GM18861 (cell line): ENCODE measurements around the gene ZNF467.
A peak's percentile ranks its signal among the peaks of the same experiment; 100 is the strongest.

Experiments
- ATAC-seq: cut with Tn5 transposase; IDR thresholded peaks from one replicate; pipeline ENCODE4 v1.9.1; 2021; ENCODE audit not compliant: unreplicated experiment

The ZNF467 gene

DNA sequence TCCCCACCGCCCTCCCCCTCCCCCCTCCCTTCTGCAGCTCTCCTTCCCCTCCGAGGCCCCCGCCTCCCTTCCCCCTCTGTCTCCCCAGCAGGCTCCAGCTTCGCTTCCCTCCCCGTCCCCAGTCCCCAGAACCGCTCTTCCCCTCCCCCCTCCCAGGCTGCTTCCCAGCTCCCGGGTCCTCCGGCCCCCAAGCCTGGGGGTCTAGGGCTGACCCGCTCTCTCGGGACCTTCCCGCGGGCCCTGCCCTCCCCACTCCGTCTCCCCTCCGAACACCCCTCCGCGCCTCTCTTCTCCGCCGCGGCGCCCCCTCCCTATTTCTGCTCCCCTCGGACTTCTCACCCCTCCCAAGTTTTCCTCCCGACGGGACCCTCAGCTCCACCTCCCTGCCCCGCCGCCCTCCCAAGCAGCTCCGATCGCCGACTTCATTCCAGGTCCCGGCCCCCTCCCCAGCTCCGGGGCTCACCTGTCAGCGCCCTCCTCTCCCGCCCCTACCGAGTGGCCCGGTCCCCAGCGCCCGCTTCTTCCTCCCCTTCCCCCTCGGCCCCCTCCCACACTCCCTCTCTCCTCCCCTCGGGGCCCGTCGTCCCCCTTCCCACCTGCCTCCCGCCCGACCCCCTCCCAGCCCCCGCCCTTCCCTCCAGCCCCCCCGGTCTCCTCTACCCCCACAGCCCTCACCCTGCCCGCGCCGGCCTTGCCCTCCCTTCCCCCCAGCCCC is 990 bp downstream of the ZNF467 start:
- ATAC-seq = no peak

DNA sequence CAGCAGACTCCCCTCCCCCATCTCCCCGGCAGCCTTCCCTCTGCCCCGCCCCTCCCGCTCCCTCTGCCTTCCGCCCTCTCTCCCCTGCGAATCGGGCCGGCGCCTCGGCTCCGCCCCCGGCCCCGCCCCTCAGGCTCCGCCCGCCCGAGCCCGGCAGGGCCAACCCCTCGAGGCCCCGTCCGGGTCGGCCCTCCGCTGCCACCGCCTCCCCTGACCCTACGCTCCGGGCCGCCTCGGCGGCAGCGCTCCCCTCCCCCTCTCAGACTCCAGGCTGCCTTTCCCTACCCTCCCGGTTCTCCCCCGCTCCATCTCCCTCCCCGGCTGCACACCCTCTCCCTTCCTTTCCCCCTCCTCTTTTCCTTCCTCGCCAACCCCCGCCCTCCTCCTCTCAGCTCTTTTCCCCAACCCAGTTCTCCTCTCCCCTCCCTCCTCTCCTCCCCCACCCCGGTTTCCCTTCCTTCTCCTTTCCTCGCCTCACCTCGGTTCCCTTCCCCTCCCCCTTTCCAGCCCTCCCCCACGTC is 1.6 kb downstream of the ZNF467 start:
- ATAC-seq = peak; percentile 87

DNA sequence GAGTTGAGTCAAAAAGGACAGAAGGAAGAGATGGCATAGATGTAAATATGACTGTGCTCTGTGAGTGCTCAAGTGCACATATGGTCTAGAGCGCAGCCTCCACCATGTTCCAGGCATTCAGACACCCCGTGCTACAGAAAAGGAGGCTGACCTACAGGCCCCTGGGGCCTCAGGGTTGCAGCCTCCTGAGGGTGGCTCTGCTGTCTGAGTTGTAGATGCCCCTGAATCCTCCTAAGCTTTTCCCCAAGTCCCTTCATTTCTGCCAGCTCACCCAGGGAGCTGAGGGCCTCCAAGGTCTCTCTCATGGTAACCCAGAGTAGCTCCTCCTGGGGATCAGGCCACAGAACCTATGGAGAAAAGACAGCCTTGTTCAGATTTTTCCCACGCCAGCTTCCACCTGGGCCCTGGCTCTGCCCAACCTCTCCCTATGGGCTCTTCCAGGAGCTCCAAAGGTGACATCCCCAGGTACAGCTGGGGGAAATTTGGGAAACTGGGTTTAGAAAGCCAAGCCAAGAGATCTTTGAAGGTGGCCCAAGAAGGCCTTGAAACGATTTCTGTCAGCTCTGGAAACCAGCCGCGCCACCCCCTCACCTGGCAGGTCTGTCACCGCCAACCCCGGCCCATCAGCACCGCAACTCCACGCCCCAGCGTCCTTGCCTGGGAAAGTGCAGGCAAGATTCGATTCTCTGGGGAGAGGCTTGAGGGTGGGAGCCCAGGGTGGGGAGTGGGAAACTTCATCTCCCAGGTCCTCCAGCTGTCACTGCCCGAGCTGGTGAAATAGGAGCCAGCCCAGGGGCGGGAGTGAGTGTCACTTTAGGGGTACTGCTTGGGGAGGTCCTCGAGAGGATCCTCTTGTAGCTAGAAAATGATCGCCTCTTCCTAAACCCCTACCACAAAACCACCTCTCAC is 2.4 kb downstream of the ZNF467 start:
- ATAC-seq = no peak

DNA sequence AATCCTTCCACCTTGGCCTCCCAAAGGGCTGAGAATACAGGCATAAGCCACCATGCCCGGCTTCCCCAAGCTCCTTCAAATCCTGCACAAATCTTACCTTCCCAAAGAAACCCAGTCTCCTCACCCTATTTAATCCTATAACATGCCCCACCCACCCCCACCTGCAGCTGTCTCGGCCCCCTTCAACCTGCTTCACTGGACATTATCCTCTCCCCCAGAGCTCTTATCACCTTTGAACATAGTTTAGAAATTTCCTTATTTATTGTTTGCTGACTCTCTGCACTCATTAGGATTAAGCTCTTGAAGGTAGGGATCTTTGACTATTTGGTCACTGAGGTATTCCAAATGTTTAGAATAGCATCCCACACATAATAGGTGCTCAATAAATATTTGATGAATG is 3.5 kb downstream of the ZNF467 start:
- no peak for ATAC-seq

DNA sequence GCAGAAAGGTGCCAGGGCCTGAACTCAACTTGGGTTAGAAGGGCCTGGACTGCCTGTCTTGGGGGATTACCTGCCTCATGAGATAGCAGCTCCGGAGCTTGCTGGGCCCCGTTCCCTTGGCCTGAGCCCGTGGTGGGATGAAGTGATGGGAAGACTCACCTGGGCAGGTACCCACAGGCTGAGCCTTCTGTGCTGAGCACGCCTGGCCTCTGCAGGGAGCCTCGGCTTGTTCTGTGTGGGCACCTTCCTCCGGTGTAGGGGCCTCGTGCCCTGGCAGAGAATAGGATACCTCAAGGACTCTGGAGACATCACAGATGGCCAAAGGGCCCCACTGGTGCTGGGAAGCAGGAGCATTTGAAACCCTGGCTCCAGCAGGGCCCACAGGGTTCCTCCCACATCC is 4.5 kb downstream of the ZNF467 start:
- ATAC-seq = no peak

DNA sequence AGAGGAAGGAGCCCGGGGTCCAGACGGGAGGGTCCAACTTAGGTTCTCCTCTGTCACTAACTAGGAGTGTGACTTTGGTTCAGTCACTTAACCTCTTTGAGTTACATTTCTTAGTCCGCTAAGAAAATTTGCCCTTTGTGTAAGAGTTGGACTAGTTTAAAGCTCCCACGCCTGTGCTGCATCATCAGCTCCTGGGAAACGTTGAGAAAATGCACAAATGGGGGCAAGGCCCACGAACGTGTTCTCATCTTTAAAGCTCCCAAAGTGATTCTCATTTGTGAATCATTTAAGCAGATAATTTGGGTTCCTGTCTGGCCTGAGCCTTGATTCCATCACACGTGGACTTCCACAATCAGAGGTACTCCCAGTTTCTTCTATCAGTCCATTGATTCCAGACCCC is 6.3 kb downstream of the ZNF467 start:
- ATAC-seq = no peak

DNA sequence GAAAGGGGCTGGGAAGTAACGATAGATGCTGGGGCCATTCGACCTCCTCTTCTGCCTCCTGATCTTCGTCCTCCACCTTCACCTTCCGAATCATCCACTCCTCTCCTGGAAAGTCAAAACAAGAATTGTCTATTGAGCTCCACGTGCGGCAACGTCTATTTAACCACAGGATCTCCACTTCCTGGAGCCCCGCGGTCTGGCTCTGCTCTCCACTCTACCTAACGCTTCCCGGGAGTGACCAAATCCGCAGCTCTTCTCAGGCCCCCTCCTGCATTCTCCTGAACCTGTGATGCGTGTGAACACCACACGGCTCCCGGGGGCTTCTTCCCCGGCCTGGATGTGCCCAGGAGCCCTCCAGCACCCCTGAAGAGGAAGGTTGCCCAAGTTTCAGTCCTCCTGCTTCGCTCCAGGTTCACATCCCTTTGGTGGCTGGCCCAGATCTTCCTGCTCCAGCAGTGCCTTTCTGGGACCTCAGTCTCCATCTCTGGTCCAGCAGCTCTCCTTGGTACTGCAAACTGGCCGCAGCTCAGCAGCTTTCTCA is 7.2 kb downstream of the ZNF467 start:
- ATAC-seq = no peak

DNA sequence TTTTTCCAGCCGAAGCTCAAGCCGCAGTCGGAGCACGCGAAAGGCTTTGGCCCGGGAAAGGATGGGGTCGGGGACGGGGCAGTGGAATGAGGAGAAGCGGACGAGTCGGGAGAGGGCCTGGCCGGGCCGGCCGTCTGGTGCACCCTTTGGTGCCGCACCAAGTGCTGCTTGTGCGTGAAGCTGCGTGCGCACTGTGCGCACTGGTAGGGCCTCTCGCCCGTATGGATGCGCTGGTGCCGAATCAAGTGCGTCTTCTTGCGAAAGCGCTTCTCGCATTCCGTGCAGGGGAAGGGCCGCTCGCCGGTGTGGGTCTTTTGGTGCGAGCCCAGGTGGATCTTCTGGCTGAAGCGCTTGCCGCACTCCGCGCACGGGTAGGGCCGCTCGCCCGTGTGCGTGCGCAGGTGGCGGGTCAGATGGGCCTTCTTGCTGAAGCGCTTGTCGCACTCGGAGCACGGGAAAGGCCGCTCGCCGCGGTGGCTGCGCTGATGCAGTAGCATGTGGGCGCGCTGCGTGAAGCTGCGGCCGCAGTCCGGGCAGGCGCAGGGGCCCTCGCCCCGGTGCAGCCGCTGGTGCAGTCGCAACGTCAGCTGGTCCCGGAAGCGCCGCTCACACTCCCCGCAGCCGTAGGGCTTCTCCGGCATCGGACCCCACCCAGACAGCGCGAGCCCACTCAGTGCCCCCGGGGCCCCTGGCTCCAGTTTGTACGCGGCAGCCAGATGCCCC is 7.8 kb downstream of the ZNF467 start:
- ATAC-seq = no peak

DNA sequence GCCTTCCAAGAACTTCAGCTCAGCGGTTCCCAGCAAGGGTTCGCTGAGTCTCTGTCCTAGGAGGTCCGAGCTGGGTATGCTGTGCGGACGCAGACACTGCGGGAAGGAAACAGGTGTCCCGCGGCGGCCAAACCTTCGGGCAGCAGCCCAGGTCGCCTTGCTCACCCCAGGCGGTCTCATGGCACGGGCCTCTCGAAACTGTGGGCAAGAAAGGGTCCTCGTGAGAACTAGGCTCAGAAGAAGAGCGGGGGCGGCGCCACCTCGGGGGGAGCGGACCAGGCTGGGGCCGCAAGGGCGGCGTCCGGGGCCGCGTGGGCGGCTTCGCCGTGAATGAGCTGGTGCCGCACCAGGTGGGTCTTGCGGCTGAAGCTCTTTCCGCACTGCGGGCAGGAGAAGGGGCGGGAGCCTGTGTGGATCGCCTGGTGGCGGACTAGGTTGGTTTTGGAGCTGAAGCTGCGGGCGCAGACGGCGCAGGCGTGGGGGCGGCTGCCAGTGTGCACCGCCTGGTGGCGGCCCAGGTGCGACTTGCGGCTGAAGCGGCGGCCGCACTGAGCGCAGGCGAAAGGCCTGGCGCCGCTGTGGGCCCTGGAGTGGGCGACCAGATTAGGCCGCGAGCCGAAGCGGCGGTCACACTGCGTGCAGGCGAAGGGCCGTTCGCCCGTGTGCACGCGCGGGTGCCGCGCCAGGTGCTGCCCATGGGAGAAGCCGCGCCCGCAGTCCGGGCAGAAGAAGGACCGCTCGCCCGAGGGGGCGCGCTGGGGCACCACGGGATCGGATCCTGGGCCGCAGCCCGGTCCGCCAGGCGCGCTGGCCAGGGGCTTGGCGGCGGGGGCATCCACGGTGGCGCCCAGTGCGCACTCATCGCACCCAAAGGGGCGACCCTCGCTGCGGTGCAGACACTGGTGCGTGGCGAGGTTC is 8.6 kb downstream of the ZNF467 start:
- ATAC-seq = no peak

DNA sequence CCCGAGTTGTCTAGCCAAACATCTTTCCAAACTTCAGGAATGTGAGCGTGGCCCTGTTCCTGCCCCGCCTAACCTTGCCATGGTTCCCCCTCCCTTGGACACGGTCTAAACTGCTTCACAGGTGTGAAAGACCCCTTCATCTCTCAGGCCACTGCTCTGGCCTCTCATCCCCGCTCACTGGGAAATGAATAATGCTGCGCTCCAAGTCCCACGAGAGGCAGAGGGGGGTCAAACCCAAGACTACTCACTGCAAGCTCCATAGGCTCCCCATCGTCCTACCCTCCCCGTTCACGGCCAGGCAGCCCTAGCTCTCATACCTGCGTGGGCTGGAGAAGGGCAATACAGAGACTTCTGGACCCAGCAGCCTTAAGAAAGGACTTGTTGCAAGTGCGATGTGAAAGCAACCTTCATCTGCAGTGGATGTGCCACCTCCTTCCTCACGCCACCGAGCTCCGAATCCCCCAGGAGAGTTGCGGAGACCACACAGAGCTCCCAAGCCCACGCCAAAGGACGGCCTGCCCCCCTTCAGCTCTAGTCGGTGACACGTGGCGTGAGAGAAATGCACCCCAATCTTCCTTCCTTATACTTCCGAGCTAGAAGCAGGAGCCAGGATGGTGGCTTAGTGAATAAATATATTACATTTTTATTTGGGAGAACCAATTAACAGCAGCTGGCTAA is 9.7 kb downstream of the ZNF467 start:
- no peak for ATAC-seq

DNA sequence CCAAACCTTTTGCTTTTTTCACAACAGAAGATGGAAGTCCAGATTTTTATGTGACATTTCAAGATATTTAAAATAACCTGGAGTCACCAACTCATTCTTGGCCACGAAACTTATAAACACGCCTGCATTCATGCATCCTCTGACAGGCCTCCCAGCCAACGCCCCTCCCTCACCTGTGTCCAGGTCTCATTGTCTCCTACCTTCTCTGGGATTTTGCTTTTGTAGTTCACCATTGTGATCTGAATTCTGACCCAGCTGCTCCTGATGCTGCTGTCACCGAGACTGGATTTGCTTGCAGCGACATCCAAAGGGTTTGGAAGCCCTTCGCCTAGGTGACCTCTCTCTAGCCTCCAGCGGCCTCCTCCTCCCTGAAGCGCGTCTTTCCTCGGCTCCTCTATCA is 10.8 kb downstream of the ZNF467 start:
- no peak for ATAC-seq

DNA sequence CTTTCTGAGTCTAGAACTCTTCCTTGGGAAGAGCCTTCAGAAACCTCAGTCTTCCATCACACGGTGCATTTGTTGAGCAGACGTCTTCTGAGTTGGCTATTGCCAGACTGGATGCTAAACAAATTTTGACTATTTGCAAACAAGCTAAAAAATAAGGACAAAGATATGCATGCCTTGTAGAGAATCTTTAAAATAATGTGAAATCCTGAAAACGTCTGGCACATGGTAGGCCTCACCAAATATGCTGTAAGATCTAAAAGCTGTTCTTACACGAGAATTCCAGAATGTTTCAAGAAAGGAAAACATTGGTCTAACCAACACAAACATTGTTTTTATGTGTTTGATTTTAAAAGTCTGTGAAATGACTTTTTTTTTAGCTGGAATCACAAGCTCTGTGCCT is 11.3 kb downstream of the ZNF467 start:
- ATAC-seq = no peak

DNA sequence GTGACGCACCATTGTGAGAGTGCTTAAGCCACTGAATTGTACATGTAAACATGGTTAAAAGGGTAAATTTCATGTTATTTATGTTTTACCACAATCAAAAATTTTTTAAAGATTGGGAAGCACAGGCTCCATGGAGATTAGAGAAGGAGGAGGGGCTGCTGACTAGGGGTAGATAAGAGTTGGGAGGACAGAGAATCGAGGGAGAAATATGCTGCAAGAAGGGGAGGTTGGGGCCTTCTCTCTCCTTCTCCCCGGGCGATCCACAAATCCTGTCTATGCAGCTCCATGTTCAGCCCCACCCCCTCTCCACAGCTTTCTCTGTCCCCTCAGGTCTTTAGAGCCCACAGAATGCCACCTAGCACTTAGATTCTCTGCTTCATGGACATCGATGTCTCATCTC is 12.1 kb downstream of the ZNF467 start:
- no peak for ATAC-seq

DNA sequence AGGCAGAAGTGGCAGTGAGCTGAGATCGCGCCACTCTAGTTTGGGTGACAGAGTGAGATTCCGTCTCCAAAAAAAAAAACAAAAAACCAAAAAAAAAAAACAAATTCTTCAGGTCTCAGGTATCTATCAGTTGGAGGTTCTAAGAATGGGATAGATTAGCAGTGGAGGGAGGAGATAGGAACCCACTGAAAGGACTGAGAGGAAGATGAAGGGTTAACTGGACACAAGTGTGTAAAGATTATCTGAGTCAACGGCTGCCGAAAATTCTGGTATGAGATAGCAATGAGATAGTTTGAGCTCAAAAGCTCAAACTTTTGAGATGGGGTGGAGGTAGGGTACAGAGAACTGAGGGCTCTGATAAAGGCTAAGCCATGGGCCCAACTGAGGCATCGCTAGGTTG is 12.8 kb downstream of the ZNF467 start:
- no peak for ATAC-seq

DNA sequence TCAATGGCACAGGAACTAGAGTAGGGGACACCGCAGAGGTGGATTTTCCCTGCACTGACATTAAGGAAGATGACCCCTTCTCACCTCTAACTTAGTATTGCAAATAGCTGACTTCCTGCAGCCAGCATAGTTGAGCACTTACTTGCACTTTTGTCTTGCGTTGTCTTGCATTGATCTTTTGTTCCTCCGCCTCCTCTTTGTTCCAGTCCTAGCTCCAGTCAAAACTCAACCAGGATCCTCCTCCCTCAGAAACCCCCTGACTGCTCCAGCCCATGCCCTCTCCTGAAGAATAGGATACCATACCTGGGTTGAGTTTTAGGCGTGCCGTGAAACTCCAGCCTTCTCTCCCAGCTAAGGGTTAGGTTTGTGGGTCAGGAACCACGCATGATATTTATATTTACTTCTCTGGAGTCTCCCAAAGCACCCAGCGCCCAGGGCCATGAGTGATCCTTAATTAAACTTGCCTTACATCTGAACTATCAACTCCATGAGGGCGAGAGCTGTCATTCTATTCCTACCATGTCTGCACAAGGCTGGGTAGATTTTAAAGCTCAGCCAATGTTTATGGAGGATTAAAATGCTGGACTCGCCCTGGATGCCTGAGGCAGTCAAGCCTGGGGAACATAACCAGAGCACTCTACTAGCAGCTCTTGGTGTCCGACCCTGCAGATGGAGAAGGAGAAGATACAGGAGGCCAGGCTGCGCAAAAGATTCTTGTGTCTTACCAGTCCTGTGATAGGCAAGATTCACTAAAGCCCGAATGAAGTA is 14.1 kb downstream of the ZNF467 start:
- ATAC-seq = no peak

DNA sequence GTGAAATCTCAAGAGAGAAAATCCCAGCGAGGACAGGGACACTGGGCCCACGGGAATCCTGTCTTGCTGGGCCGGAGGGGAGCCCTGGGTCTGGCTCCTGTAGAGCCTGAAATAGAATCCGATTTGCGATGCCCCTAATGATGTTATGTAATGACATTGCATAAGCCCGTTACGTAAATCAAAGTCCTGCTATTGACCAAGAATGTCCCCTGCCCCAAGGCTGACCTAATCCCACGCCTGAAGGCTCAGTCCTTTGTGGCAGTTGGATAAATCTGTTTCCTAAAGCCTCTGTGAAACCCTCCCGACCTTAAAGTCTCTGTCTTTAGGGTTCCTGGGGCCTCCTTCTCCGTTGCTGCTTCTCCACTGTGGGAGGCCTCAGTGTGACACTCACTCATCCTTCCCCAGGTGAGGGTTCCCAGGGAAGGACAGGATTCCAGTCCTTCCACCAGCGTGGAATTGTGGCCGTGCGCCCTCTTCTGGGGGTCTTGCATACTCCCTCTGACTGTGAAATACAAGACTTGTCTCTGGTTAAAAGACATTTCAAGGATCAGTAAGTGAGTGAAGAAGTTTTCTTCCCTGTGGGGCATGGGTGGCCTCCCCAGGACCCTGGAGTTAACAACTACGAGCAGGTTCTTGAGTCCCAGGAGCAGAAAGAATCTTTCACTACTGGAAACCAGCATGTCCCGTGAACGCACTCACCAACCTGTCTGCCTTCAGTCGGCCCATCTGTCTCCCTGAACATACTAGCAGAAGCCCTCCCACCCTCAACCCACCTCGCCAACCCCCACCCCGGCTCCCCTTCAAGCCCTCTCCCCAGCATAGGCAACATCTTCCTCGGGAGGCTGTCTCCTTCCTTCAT is 19.8 kb downstream of the ZNF467 start:
- ATAC-seq = no peak

DNA sequence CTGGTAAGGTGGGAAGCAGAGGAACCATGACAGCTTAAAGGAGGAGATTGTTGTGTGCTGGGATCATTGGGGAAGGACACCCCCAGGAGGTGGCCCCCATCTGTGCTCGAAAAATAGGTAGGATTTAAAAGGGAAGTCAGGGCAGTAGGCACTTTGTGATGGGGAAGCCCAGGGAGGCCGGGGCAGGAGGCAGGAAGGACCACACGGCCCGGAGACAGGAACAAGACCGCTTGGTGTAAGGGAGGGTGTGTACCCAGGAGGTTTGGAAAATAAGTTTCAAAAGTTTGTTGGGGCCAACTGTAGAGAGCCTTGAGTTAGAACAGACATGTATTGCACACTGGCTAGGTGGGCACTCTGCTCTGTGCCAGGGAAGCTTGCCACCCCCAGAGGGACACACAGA is 20.7 kb downstream of the ZNF467 start:
- ATAC-seq = no peak
